Fibroblast of lung (primary cell): ENCODE results near the gene P3R3URF. TPM values are rescaled to one million over a fixed set of nuclear protein-coding genes. Genes with fewer than 3 reads are reported as not detected.

Source experiments
- DNase-seq, 2 donors: peaks; one replicate each; pipeline versions ENCODE4 v3.0.0 to v3.0.0-alpha.2; 2010; ENCODE audit warnings: low read depth in 2 of 2
- H2AFZ ChIP-seq: 2 replicates; pipeline ENCODE4 v1.5.1; 2012; ENCODE audit warnings: low read length, control low read depth, inconsistent platforms
- H3K27ac ChIP-seq: 2 replicates; pipeline ENCODE4 v1.5.1; 2011; ENCODE audit warnings: low read length, control low read depth; ENCODE audit not compliant: insufficient read depth
- H3K27me3 ChIP-seq: 2 replicates; pipeline ENCODE4 v1.5.1; 2011; ENCODE audit warnings: mild to moderate bottlenecking, low read length; ENCODE audit not compliant: control insufficient read depth, insufficient read depth
- H3K36me3 ChIP-seq: 2 replicates; pipeline ENCODE4 v1.5.1; 2011; ENCODE audit warnings: low read length; ENCODE audit not compliant: control insufficient read depth, insufficient read depth
- H3K4me1 ChIP-seq: 2 replicates; pipeline ENCODE4 v1.5.1; 2011; ENCODE audit warnings: low read length; ENCODE audit not compliant: control insufficient read depth, insufficient read depth; ENCODE audit errors: extremely low read depth
- H3K4me2 ChIP-seq: 2 replicates; pipeline ENCODE4 v1.5.1; 2011; ENCODE audit warnings: low read length, control low read depth; ENCODE audit not compliant: insufficient read depth; ENCODE audit errors: extremely low read depth
- H3K4me3 ChIP-seq, 4 experiments: fragments of 200-600 bp in 1 of 4; sonication (generic) in 1 of 4; replicated peaks in 1 of 4; 2 replicates each; pipeline ENCODE4 v1.5.1; 2011 to 2016; ENCODE audit warnings: low read length in 4 of 4, low read depth in 3 of 4, mild to moderate bottlenecking in 3 of 4, control low read depth in 2 of 4, inconsistent platforms in 1 of 4, mixed read lengths in 1 of 4; ENCODE audit not compliant: insufficient read depth in 1 of 4; ENCODE audit errors: control extremely low read depth in 1 of 4
- H3K79me2 ChIP-seq: 2 replicates; pipeline ENCODE4 v1.5.1; 2012; ENCODE audit warnings: mild to moderate bottlenecking, low read length, inconsistent platforms; ENCODE audit not compliant: control insufficient read depth, insufficient read depth
- H3K9ac ChIP-seq: 2 replicates; pipeline ENCODE4 v1.5.1; 2011; ENCODE audit warnings: mild to moderate bottlenecking, low read length, control low read depth; ENCODE audit not compliant: insufficient read depth
- H3K9me3 ChIP-seq: 2 replicates; pipeline ENCODE4 v1.5.1; 2012; ENCODE audit warnings: low read depth, low read length; ENCODE audit not compliant: control insufficient read depth, insufficient read depth
- H4K20me1 ChIP-seq: 2 replicates; pipeline ENCODE4 v1.5.1; 2011; ENCODE audit warnings: low read length; ENCODE audit not compliant: control insufficient read depth, insufficient read depth; ENCODE audit errors: extremely low read depth
- CTCF ChIP-seq, 2 donors: IDR thresholded peaks in 1 of 2; conservative IDR thresholded peaks in 1 of 2; 1 replicate in 1 of 2; 2 replicates in 1 of 2; pipeline ENCODE4 v1.5.1; 2011 to 2012; ENCODE audit warnings: low read length in 2 of 2, control low read depth in 1 of 2, inconsistent platforms in 1 of 2, low read depth in 1 of 2, mild to moderate bottlenecking in 1 of 2
- EZH2 ChIP-seq: IDR thresholded peaks from 2 replicates; pipeline ENCODE4 v1.5.1; 2012; ENCODE audit warnings: low read length, control low read depth, mild to moderate bottlenecking; ENCODE audit errors: missing control alignments
- polyA plus RNA-seq, 2 donors: library from polyadenylated mRNA; depleted of rRNA in 1 of 2; stranded (reverse) in 1 of 2; unstranded in 1 of 2; fragments of >200 nt; gene quantifications; 2 replicates each; pipeline ENCODE4 v1.2.1, GENCODE V29; 2011 to 2012; ENCODE audit warnings: missing spikeins in 1 of 2
- total RNA-seq: library from RNA; depleted of rRNA; stranded (reverse); fragments of >200 nt; gene quantifications from 2 replicates; pipeline ENCODE4 v1.2.1, GENCODE V29; 2014

Gene P3R3URF
- total and polyA plus RNA-seq, 2 donors (not counting 1 experiment from before 2014, with no cell fraction given), result not detected

DNA sequence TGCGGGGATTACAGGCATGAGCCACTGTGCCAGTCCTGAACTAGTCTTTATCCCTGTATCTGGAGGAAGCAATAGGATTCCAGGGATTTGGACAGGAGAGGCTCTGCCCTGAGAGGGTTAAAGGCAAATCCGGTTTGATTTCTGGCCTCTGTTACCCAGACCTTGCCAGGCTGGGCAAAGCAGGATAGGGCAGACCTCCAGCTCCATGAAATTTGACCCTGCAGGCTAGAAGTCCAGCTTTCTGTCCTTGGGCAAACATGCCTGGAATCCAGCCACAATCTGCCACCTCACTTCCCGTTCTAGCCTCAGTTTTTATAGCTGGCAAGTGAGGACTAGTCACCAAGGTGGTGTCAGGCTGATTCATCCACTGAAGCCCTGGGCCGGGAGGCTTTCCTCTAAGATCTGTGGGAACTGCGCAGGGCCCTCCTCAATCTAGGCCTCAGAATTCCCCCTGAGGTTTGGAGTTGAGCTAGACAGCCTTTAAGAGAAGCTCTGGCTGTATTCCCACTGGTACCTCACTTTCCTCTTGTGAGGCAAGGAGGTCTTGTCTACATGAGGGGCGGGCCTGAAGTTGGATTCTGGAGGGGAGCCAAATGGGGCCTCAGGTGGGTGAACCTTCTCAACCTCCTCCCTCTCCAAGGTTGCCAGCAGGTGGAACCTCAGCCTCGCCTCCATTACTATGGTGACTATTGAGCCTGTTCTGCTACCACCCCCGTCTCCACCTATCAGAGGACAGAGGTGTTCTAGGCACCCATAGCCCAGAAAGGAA is 7.0 kb upstream of the P3R3URF start:
- peak; percentile 77 to 92 for DNase-seq
- peak overlapping the region; percentile 29 for H3K27ac ChIP-seq
- no peaks in the 10 kb centered on the region for H4K20me1 ChIP-seq
- no peaks in the 10 kb centered on the region for H3K79me2 ChIP-seq
- peaks cover 11% of the 10 kb centered on the region for H3K4me1 ChIP-seq
- H3K27me3 ChIP-seq, result no peaks in the 10 kb centered on the region
- TF ChIP-seq EZH2 (no peak), CTCF (conservative IDR thresholded peaks at IDR 0.05 in 1 of 2, IDR thresholded peaks at IDR 0.05 in 1 of 2; ENCODE audit: low read depth in 1 of 2, low read length in 2 of 2) (no peak)
- peak overlapping the region; percentile 34 for H2AFZ ChIP-seq
- H3K36me3 ChIP-seq, result peaks cover 3% of the 10 kb centered on the region
- H3K4me2 ChIP-seq, result no peak overlapping the region
- H3K4me3 ChIP-seq, result no peak overlapping the region
- H3K9me3 ChIP-seq, result no peaks in the 10 kb centered on the region
- no peak overlapping the region for H3K9ac ChIP-seq

DNA sequence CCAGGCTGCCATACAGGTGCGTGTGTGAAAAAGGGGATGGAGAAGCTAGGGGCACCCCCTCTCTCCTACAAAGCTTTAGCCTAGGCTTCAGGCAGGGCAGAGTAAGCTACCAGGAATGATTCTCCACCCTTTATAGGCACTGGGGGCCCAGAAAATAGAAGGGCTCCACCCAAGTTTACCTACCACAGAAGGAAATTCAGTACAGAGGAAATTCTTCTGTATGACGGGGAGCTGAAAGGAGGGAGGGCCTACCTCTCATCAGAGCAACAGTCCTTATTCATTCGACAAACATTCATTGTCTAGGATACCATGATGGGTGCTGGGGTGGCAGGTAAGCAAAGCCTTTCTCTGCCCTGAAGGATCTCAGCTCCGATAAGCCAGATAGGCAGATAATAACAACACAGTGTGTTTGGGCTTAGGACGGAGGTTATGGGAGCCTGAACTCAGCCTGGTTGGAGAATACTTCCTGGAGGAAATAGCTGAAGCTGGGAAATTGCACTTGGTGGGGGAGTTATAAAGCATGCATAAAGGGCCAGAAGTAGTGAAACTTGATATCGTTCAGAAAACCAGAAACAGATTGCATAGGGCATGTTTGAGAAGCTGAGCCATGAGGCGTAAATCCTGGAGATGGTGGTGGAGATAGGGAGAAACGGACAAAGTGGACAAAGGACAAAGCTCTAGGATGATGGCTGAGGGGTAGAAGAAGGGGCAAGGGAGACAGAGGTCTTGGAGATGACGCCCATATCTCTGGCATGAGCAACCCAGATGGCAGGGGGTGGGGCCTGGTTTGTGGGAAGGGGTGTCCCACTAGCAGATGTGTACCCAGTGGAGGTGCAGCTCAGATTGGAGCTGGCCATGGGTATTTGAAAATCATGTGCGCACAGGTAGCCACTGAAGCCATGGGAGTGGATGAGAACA is 5.3 kb upstream of the P3R3URF start:
- Histone ChIP-seq H3K4me2 (no peak overlapping the region), H3K79me2 (no peaks in the 10 kb centered on the region), H3K4me1 (peaks cover 11% of the 10 kb centered on the region), H2AFZ (no peak overlapping the region), H3K9me3 (no peaks in the 10 kb centered on the region), H3K27ac (no peak overlapping the region), H4K20me1 (no peaks in the 10 kb centered on the region), H3K27me3 (no peaks in the 10 kb centered on the region), H3K4me3 (no peak overlapping the region), H3K36me3 (no peaks in the 10 kb centered on the region), H3K9ac (no peak overlapping the region)
- no peak for TF ChIP-seq EZH2
- TF ChIP-seq CTCF (conservative IDR thresholded peaks at IDR 0.05 in 1 of 2, IDR thresholded peaks at IDR 0.05 in 1 of 2; ENCODE audit: low read depth in 1 of 2, low read length in 2 of 2), result no peak
- peak; percentile 59 for DNase-seq

DNA sequence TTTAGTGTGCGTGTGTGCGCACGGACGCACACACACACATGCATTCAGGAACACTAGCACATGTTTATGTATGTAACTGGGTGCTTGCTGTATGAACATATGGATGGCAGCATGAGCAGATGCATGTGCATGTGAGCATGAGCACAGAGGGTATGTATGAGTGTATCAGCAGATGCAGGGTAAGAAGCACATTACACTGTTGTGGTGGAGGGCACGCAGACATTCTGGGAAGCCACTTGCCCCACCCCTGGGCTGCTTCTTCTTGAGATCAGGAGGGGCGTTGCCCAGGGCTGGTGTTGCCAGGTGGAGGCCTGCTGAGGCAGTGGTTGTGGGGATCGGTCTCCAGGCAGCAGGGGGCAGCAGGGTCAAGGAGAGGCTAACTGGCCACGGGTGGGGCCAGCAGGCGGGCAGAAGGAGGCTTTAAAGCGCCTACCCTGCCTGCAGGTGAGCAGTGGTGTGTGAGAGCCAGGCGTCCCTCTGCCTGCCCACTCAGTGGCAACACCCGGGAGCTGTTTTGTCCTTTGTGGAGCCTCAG is 3.9 kb upstream of the P3R3URF start:
- DNase-seq, result no peak
- no peak overlapping the region for H2AFZ ChIP-seq
- peaks cover 11% of the 10 kb centered on the region for H3K4me1 ChIP-seq
- no peak overlapping the region for H3K9ac ChIP-seq
- no peaks in the 10 kb centered on the region for H4K20me1 ChIP-seq
- H3K79me2 ChIP-seq, result no peaks in the 10 kb centered on the region
- no peak overlapping the region for H3K4me2 ChIP-seq
- H3K9me3 ChIP-seq, result no peaks in the 10 kb centered on the region
- no peaks in the 10 kb centered on the region for H3K36me3 ChIP-seq
- no peak overlapping the region for H3K27ac ChIP-seq
- no peaks in the 10 kb centered on the region for H3K27me3 ChIP-seq
- TF ChIP-seq EZH2, result no peak
- peak in 1 of 2 donors; percentile 4 for TF ChIP-seq CTCF (conservative IDR thresholded peaks at IDR 0.05 in 1 of 2, IDR thresholded peaks at IDR 0.05 in 1 of 2; ENCODE audit: low read depth in 1 of 2, low read length in 2 of 2)
- no peak overlapping the region for H3K4me3 ChIP-seq
